HepG2 (cell line): Measurements from ENCODE around the gene PCBP2. TPM values are rescaled to one million over a fixed set of nuclear protein-coding genes. Genes with fewer than 3 reads are reported as not detected.

ENCODE experiments used
- DDIT3 ChIP-seq: sonication (generic); formaldehyde crosslinking; IDR thresholded peaks from 2 replicates; pipeline ENCODE4 v1.4.0; 2020; ENCODE audit warnings: mild to moderate bottlenecking, missing genetic modification reagents
- EED ChIP-seq: sonication (generic); formaldehyde crosslinking; IDR thresholded peaks from 2 replicates; pipeline ENCODE4 v1.5.0; 2020; ENCODE audit warnings: mild to moderate bottlenecking, missing genetic modification reagents
- ERF ChIP-seq: IDR thresholded peaks from 2 replicates; pipeline ENCODE4 v1.6.1; 2018; ENCODE audit warnings: missing biosample characterization, missing genetic modification reagents
- FOXO4 ChIP-seq: sonication (generic); formaldehyde crosslinking; conservative IDR thresholded peaks from 2 replicates; pipeline ENCODE4 v1.8.1; 2023; ENCODE audit warnings: missing genetic modification reagents
- FOXP4 ChIP-seq: sonication (generic); formaldehyde crosslinking; IDR thresholded peaks from 2 replicates; pipeline ENCODE4 v1.4.0; 2020; ENCODE audit warnings: missing genetic modification reagents
- GLI4 ChIP-seq: sonication (generic); formaldehyde crosslinking; IDR thresholded peaks from 2 replicates; pipeline ENCODE4 v1.5.1; 2020; ENCODE audit warnings: missing genetic modification reagents, mild to moderate bottlenecking, moderate library complexity, borderline replicate concordance
- GRHL1 ChIP-seq: sonication (generic); formaldehyde crosslinking; conservative IDR thresholded peaks from 2 replicates; pipeline ENCODE4 v1.8.0; 2022; ENCODE audit warnings: missing genetic modification reagents
- NCOR1 ChIP-seq: fragments of 200-600 bp; sonication (generic); IDR thresholded peaks from 2 replicates; pipeline ENCODE4 v1.7.0; 2017; ENCODE audit warnings: antibody characterized with exemption, low read length, borderline replicate concordance
- ZBTB26 ChIP-seq: IDR thresholded peaks from 2 replicates; pipeline ENCODE4 v1.6.1; 2016; ENCODE audit warnings: missing compliant biosample characterization, missing genetic modification reagents, borderline replicate concordance
- ZNF503 ChIP-seq: sonication (generic); formaldehyde crosslinking; IDR thresholded peaks from 2 replicates; pipeline ENCODE4 v1.4.0; 2020; ENCODE audit warnings: missing genetic modification reagents
- ZNF512B ChIP-seq: sonication (generic); formaldehyde crosslinking; IDR thresholded peaks from 2 replicates; pipeline ENCODE4 v1.5.1; 2020; ENCODE audit warnings: missing genetic modification reagents, mild to moderate bottlenecking, borderline replicate concordance
- ZNF574 ChIP-seq: sonication (generic); formaldehyde crosslinking; IDR thresholded peaks from 2 replicates; pipeline ENCODE4 v1.4.0; 2020; ENCODE audit warnings: missing genetic modification reagents
- ZNF589 ChIP-seq: sonication (generic); formaldehyde crosslinking; conservative IDR thresholded peaks from 2 replicates; pipeline ENCODE4 v1.8.0; 2022; ENCODE audit warnings: mild to moderate bottlenecking, moderate library complexity, missing genetic modification reagents
- polyA plus RNA-seq, 8 experiments: library from polyadenylated mRNA; depleted of rRNA in 3 of 8; stranded (reverse) in 7 of 8; unstranded in 1 of 8; fragments of >200 nt; fragmentation: Illumina TruSeq in 4 of 8; extraction: Trizol in 4 of 8; gene quantifications; 2 replicates each; pipeline versions ENCODE4 v1.2.1 to v1.2.3, GENCODE V29; 2011 to 2016; ENCODE audit warnings: low read depth in 4 of 8, missing spikeins in 1 of 8, mixed read lengths in 1 of 8; ENCODE audit not compliant: insufficient read depth in 1 of 8
- total RNA-seq, 5 experiments: library from RNA; depleted of rRNA; stranded (reverse); fragments of >200 nt; fragmentation: Illumina TruSeq; extraction: Trizol; gene quantifications; 2 replicates each; pipeline ENCODE4 v1.2.3, GENCODE V29; 2016; ENCODE audit warnings: low read depth in 1 of 5

Gene PCBP2
- total and polyA plus RNA-seq, 2 of the 13 experiments (the other 11 are each of a cell fraction or from before 2014, with no cell fraction given): 154 to 345 TPM

- TF ChIP-seq ZNF503 (CRISPR knock-in tag) (no peak), DDIT3 (CRISPR knock-in tag) (no peak), GLI4 (CRISPR knock-in tag) (no peak), FOXO4 (CRISPR knock-in tag) (no peak), ZNF589 (CRISPR knock-in tag) (no peak), ZNF512B (CRISPR knock-in tag) (no peak), ERF (CRISPR knock-in tag) (peak; percentile 50; the same call in 1 of the 2 replicates), EED (CRISPR knock-in tag) (no peak), ZNF574 (CRISPR knock-in tag) (peak; percentile 63), ZBTB26 (CRISPR knock-in tag) (no peak), NCOR1 (no peak), FOXP4 (CRISPR knock-in tag) (no peak), GRHL1 (no peak)
Observed at GRCh38 chr12:53508534-53509170, 56.8 kb downstream of the PCBP2 start (continued).
